Medulla oblongata (tissue), 1 donor: ENCODE data around the gene FER.
"Not testable (repeated sequence)": the region's sequence is repeated elsewhere in the genome, so short reads cannot be mapped to it uniquely, and the experiment has no call there.

Experiments used
- DNase-seq: peaks from one replicate; pipeline ENCODE4 v3.0.0-alpha.2; 2015; ENCODE audit errors: extremely low spot score

The FER gene

DNA sequence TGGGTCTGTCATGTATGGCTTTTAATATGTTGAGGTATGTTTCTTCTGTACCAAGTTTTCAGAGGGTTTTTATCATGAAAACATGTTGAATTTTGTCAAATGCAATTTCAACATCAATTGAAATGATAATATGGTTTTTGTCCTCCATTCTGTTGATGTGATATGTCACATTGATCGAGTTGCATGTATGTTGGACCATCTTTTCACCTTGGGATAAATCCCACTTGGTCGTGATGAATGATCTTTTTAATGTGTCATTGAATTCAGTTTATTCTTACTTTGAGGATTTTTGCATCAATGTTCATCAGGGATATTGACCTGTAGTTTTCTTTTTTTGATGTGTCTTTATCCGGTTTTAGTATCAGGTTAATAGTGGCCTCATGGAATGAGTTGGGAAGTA lies 373.5 kb downstream of the FER start:
- DNase-seq, result no peak

- no peak for DNase-seq
These were observed 378.2 kb downstream of the FER start for GRCh38 chr5:109125755-109126429.

GRCh38 chr5:109126481-109126880 lies 378.8 kb downstream of the FER start:
- DNase-seq, result no peak

DNA sequence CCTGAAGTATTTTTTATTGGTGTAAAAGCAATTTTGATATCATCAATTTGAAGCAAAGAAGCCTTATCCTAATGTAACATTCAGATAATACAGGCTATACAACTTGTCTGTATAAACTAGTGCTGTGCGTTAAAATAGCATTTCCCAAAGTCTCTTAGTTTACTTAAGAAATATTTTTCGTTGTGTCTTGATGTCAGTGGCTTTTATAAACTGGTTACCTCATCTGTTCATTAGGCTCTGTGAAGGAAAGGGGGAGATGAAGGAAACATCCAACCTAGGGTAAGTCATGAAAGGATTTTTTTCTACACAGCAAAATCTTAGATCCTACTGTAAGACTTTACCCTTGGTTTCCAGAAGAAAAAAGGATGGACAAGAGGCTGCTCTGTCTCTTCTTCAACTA lies 389.2 kb downstream of the FER start:
- no peak for DNase-seq

- DNase-seq, result no peak
These were observed 393.8 kb downstream of the FER start for GRCh38 chr5:109141222-109142200.

DNA sequence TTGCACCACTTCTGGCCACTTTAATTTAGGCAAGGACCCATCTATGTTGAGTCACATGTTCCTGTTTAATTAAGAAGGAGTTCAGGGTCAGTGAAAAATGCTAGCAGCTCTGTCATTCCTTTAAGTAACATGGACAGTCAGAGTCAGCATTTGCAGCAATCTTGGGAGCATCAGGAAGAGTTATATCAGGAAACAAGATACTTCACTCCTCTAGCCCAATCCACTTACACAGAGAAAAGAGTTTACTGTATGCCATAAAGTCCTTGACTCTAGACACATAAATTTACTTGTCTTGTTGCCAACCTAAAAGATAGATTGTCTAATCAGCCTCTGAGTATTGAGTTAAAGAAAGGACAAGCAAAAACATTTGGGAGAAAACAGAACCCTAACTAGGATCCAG lies 395.3 kb downstream of the FER start:
- no peak for DNase-seq

DNA sequence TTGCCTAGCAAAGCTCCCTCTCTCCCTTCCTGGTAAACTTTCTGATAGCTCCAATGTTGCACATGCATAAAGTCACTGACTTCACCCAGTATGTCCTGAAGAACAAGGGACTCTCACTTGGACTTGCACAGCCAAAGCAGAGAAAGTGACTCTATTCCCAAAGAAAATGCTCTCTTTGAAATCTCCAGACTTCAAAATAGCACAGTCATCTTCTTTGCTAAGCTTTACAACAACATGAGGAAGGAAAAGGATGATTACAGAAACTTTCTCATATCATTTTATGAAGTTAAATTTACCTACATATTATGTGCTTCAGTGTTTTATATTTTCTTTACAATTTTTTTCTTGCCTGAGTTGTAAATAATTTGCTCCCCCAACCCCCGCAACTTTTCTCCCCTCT lies 397.4 kb downstream of the FER start:
- no peak for DNase-seq

DNA sequence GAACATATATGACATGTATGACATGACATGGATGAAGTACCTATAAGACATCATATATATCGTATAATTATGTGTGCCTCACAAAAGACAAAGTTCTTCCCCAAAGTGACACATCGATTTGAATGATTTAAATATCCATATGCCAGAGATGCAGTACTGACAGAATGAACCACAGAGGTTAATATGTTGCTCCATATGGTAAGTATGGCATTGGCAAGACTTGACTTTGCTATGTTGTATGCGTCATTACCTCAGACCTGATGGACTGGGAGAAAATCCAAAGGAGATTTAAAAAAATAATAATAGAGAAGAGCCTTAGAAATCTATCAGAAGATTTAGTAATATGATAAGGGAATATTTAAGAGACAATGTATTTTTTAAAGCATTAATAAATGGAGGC lies 398.9 kb downstream of the FER start:
- DNase-seq, result no peak

GRCh38 chr5:109152565-109152964 lies 404.9 kb downstream of the FER start:
- no peak for DNase-seq

GRCh38 chr5:109155625-109156024 lies 407.9 kb downstream of the FER start:
- no peak for DNase-seq

GRCh38 chr5:109156885-109157284 lies 409.2 kb downstream of the FER start:
- DNase-seq, result no peak

DNA sequence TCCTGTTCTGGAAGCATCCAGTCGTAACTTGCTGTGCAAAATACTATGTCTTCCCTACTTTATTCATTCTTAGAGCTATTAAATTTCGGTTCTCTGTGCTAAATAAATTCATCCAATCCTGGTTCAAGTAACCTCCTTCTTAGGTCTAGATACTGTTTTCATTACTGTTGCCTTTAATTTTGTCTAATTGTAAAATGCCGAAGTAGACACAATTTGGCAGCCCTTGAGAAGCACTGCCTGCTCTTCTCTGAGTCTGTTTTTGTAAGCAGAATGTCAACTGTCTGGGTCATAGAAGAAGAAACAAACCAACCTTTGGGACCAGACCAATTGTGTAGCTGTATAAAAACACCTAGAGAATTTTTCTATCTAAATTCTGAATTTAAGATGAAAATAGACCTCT lies 412.8 kb downstream of the FER start:
- no peak for DNase-seq

- no peak for DNase-seq
These were observed 414.4 kb downstream of the FER start for GRCh38 chr5:109161914-109162683.

DNA sequence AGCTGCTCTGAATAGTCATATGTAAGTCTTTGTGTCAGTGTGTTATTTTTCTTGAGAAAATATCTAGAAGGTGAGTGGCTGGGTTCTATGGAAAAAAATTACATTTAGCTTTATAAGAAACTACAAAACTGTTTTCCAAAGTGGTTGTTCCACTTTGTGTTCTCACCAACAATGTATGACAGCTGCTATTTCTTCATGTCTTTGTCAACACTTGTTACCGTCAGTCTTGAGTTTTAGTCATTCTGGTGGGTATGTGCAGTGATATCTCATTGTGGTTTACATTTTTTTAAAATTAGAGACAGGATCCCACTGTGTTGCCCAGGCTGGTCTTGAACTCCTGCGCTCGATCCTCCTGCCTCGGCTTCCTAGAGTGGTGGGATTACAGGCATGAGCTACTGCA lies 415.6 kb downstream of the FER start:
- DNase-seq, result no peak

- no peak for DNase-seq
These were observed 416.3 kb downstream of the FER start for GRCh38 chr5:109164001-109164400.

GRCh38 chr5:109167586-109167985 lies 419.9 kb downstream of the FER start:
- DNase-seq, result no peak

GRCh38 chr5:109168151-109168550 lies 420.5 kb downstream of the FER start:
- DNase-seq, result no peak

DNA sequence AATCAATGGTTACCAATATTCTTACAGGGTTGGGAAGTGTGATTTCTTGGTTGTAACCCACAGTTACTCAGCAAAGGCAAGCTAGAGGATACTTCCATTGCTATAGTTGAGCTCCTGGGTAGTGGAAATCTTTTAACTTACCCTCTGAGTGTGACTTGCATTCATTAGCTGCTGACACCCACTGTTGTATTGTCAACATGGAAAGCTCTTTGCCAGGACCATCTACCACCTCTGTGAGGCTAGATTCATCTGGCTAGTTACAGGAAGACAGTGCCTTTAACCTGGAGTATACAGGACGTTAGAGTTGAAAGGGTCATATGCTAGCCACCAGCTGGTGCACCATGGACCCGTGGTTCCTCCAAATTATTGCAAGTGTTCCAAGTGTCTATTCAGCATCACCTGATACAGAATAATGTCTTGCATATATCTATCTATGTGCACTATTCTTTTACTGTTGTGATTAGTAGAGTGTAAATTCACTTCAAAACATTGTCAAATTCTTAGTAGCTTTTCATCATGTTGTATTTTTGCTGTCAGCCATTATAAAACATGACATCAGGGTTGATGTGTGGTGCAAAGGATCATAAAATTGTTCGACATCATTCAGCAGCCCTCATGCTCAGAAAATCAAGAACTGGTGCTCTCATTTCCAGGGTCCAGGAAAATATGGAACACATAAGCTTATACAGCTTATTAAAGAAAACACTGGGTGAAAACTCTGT lies 423.1 kb downstream of the FER start:
- no peak for DNase-seq

- not testable (repeated sequence) for DNase-seq
These were observed 423.9 kb downstream of the FER start for GRCh38 chr5:109171437-109172073.

GRCh38 chr5:109173036-109173794 lies 425.5 kb downstream of the FER start:
- no peak for DNase-seq
